Left ventricle myocardium inferior (tissue), 1 donor: ENCODE data around the gene CIAPIN1. TPM values are rescaled to one million over a fixed set of nuclear protein-coding genes. Genes with fewer than 3 reads are reported as not detected.

Experiments
- DNase-seq: peaks from one replicate; pipeline ENCODE4 v3.0.0-alpha.2; 2020
- H3K27ac ChIP-seq: fragments of 200-600 bp; replicated peaks from 2 replicates; pipeline ENCODE4 v1.8.0; 2021
- H3K27me3 ChIP-seq: fragments of 200-600 bp; 2 replicates; pipeline ENCODE4 v1.8.0; 2021; ENCODE audit warnings: low read depth
- H3K36me3 ChIP-seq: fragments of 200-600 bp; 2 replicates; pipeline ENCODE4 v1.8.0; 2021
- H3K4me1 ChIP-seq: fragments of 200-600 bp; 2 replicates; pipeline ENCODE4 v1.8.0; 2021
- H3K4me3 ChIP-seq: fragments of 200-600 bp; 2 replicates; pipeline ENCODE4 v1.8.0; 2021; ENCODE audit warnings: mild to moderate bottlenecking, moderate library complexity
- H3K9me3 ChIP-seq: fragments of 200-600 bp; replicated peaks from 2 replicates; pipeline ENCODE4 v1.8.0; 2021
- CTCF ChIP-seq: fragments of 200-600 bp; IDR thresholded peaks from 2 replicates; pipeline ENCODE4 v1.8.0; 2021; ENCODE audit warnings: antibody characterized with exemption, mild to moderate bottlenecking, borderline replicate concordance
- intact Hi-C: fragments of 100-400 bp; cut with micrococcal nuclease; formaldehyde crosslinking; loops from one replicate; pipeline ENCODE4 v1.11.0; 2022
- total RNA-seq: library from RNA; stranded (reverse); fragmentation: NEBNext Ultra II Directional; extraction: Animal tissue kit (Norgen Biotek cat#: 25700); gene quantifications from one replicate; pipeline ENCODE4 v1.2.1, GENCODE V29; 2021
- donor health status: DM: no; HTN: yes; CAD: no; lungs with severe emphysema.

CIAPIN1 gene
- total RNA-seq, 1 donor from 2014 or later = 43.2 TPM

GRCh38 chr16:57471209-57471608 lies 24.0 kb upstream of the CIAPIN1 start:
- peak overlapping the region; percentile 54 for H3K27ac ChIP-seq
- no peak for DNase-seq
- H3K36me3 ChIP-seq = peaks cover 83% of the 10 kb centered on the region
- peaks cover 34% of the 10 kb centered on the region for H3K4me1 ChIP-seq
- H3K9me3 ChIP-seq = no peaks in the 10 kb centered on the region
- no peak for TF ChIP-seq CTCF
- intact Hi-C loops = no loop called here
- no peaks in the 10 kb centered on the region for H3K27me3 ChIP-seq
- no peak overlapping the region for H3K4me3 ChIP-seq

DNA sequence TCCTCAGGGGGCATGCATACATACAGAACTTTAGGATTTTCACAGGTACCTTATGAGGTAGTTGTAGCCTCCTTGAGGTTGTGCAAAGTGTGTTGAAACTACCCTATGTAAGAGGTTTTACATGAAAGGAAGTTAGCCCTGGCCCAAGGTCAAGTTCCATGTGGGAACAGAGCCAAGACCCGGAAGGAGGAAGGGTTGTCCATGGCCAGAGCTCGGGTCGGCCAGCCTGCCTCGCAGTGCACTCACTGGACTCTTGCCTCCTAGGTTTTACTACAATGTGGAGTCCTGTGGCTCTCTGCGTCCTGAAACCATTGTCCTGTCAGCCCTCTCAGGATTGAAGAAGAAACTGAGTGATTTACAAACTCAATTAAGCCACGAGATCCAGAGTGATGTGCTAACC lies 23.5 kb upstream of the CIAPIN1 start:
- DNase-seq = peak; percentile 72
- H3K4me3 ChIP-seq = no peak overlapping the region
- H3K4me1 ChIP-seq = peaks cover 31% of the 10 kb centered on the region
- peaks cover 88% of the 10 kb centered on the region for H3K36me3 ChIP-seq
- TF ChIP-seq CTCF = no peak
- intact Hi-C loops = no loop called here
- peak overlapping the region; percentile 54 for H3K27ac ChIP-seq
- no peaks in the 10 kb centered on the region for H3K9me3 ChIP-seq
- no peaks in the 10 kb centered on the region for H3K27me3 ChIP-seq

GRCh38 chr16:57469917-57470470 lies 22.8 kb upstream of the CIAPIN1 start:
- Histone ChIP-seq H3K36me3 (peaks cover 93% of the 10 kb centered on the region), H3K4me3 (no peak overlapping the region), H3K4me1 (peaks cover 38% of the 10 kb centered on the region), H3K9me3 (no peaks in the 10 kb centered on the region), H3K27ac (peak overlapping the region; percentile 54), H3K27me3 (no peaks in the 10 kb centered on the region)
- no peak for DNase-seq
- no peak for TF ChIP-seq CTCF
- intact Hi-C loops = no loop called here

DNA sequence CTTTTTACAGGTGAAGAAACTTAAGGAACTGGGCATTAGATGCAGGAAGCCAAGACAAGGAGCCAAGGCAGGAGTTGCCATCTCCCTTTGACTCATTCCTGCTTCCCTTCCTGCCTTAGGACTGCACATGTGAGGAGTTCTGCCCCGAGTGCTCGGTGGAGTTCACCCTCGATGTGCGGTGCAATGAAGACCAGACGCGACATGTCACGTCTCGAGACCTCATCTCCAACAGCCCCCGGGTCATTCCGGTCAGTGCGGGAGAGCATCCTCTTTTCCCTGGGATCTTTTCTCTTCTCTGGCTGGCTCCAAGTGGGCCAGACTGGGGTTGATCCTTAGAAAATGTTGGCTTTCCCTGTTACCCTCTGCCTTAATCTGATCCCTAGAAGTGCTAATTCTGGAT lies 21.9 kb upstream of the CIAPIN1 start:
- H3K9me3 ChIP-seq = no peaks in the 10 kb centered on the region
- no peak overlapping the region for H3K4me3 ChIP-seq
- no peak for TF ChIP-seq CTCF
- H3K4me1 ChIP-seq = peaks cover 48% of the 10 kb centered on the region
- no peaks in the 10 kb centered on the region for H3K27me3 ChIP-seq
- intact Hi-C loops = no loop called here
- H3K36me3 ChIP-seq = peaks cover 94% of the 10 kb centered on the region
- DNase-seq = no peak
- H3K27ac ChIP-seq = no peak overlapping the region

GRCh38 chr16:57468346-57468745 lies 21.2 kb upstream of the CIAPIN1 start:
- peaks cover 55% of the 10 kb centered on the region for H3K4me1 ChIP-seq
- no peak for DNase-seq
- H3K27ac ChIP-seq = no peak overlapping the region
- no peak for TF ChIP-seq CTCF
- H3K36me3 ChIP-seq = peaks cover 93% of the 10 kb centered on the region
- H3K27me3 ChIP-seq = no peaks in the 10 kb centered on the region
- H3K4me3 ChIP-seq = no peak overlapping the region
- intact Hi-C loops = no loop called here
- H3K9me3 ChIP-seq = no peaks in the 10 kb centered on the region
